HEK293 (cell line): ENCODE results near the gene PDZRN3.

ENCODE experiments used
- CTCF ChIA-PET: fragments of 350-600 bp; formaldehyde crosslinking; extraction: SDS; loops from one replicate; lab custom pipeline; 2021; ENCODE audit warnings: antibody characterized with exemption; lab: Yijun Ruan, JAX
- POLR2A ChIA-PET: fragments of 300-600 bp; formaldehyde crosslinking; extraction: SDS; loops from one replicate; lab custom pipeline; 2020; ENCODE audit warnings: antibody characterized with exemption, inconsistent platforms; lab: Yijun Ruan, JAX
- H3K27ac ChIP-seq: fragments of 200-500 bp; sonication (Bioruptor generic); 2 replicates; pipeline ENCODE4 v1.5.1; 2014; ENCODE audit warnings: low read depth, low read length, control low read depth, inconsistent platforms; ENCODE audit errors: extremely low read depth
- H3K36me3 ChIP-seq, 2 experiments: fragments of 200-500 bp in 1 of 2; sonication (Bioruptor generic) in 1 of 2; 1 replicate in 1 of 2; 2 replicates in 1 of 2; pipeline ENCODE4 v1.5.1; 2014 to 2017; ENCODE audit warnings: inconsistent platforms in 2 of 2, low read length in 2 of 2; ENCODE audit not compliant: control insufficient read depth in 2 of 2, insufficient read depth in 1 of 2
- H3K4me1 ChIP-seq: fragments of 200-500 bp; sonication (Bioruptor generic); 2 replicates; pipeline ENCODE4 v1.5.1; 2014; ENCODE audit warnings: mild to moderate bottlenecking, low read length, inconsistent platforms; ENCODE audit not compliant: control insufficient read depth, insufficient read depth
- H3K4me3 ChIP-seq: 2 replicates; pipeline ENCODE4 v1.5.1; 2011; ENCODE audit warnings: low read depth, mild to moderate bottlenecking, control low read depth, low read length, moderate library complexity
- H3K9me3 ChIP-seq: fragments of 200-500 bp; sonication (Bioruptor generic); 2 replicates; pipeline ENCODE4 v1.5.1; 2014; ENCODE audit warnings: low read depth, low read length, inconsistent platforms; ENCODE audit not compliant: control insufficient read depth, insufficient read depth
- GFI1B ChIP-seq: fragments of 450-650 bp; formaldehyde crosslinking; IDR thresholded peaks from 2 replicates; pipeline ENCODE4 v1.5.1; 2016; ENCODE audit warnings: missing biosample characterization, missing genetic modification characterization
- GLI4 ChIP-seq: fragments of 450-650 bp; formaldehyde crosslinking; IDR thresholded peaks from 2 replicates; pipeline ENCODE4 v1.5.1; 2016; ENCODE audit warnings: missing biosample characterization, missing genetic modification characterization
- GLIS2 ChIP-seq: fragments of 450-650 bp; formaldehyde crosslinking; IDR thresholded peaks from 2 replicates; pipeline ENCODE4 v1.5.1; 2016; ENCODE audit warnings: missing biosample characterization, missing genetic modification characterization
- KLF16 ChIP-seq: fragments of 450-650 bp; formaldehyde crosslinking; IDR thresholded peaks from 2 replicates; pipeline ENCODE4 v1.5.1; 2017; ENCODE audit warnings: missing biosample characterization, missing genetic modification characterization
- KLF8 ChIP-seq: fragments of 450-650 bp; formaldehyde crosslinking; IDR thresholded peaks from 2 replicates; pipeline ENCODE4 v1.5.1; 2016; ENCODE audit warnings: missing biosample characterization, missing genetic modification characterization
- PRDM10 ChIP-seq: fragments of 450-650 bp; formaldehyde crosslinking; IDR thresholded peaks from 2 replicates; pipeline ENCODE4 v1.5.1; 2016; ENCODE audit warnings: missing biosample characterization, missing genetic modification characterization
- PRDM2 ChIP-seq: fragments of 450-650 bp; formaldehyde crosslinking; IDR thresholded peaks from 2 replicates; pipeline ENCODE4 v1.5.1; 2016; ENCODE audit warnings: missing biosample characterization, missing genetic modification characterization, borderline replicate concordance
- YY1 ChIP-seq: fragments of 450-650 bp; formaldehyde crosslinking; IDR thresholded peaks from 2 replicates; pipeline ENCODE4 v1.5.1; 2018; ENCODE audit warnings: missing biosample characterization, missing genetic modification characterization
- ZNF121 ChIP-seq: fragments of 450-650 bp; formaldehyde crosslinking; IDR thresholded peaks from 2 replicates; pipeline ENCODE4 v1.5.1; 2016; ENCODE audit warnings: missing biosample characterization, missing genetic modification characterization
- ZNF16 ChIP-seq: fragments of 450-650 bp; formaldehyde crosslinking; IDR thresholded peaks from 2 replicates; pipeline ENCODE4 v1.5.1; 2016; ENCODE audit warnings: low read depth, missing biosample characterization, missing genetic modification characterization
- ZNF221 ChIP-seq: fragments of 450-650 bp; formaldehyde crosslinking; IDR thresholded peaks from 2 replicates; pipeline ENCODE4 v1.5.1; 2017; ENCODE audit warnings: missing biosample characterization, missing genetic modification characterization, borderline replicate concordance
- ZNF292 ChIP-seq: fragments of 450-650 bp; formaldehyde crosslinking; IDR thresholded peaks from 2 replicates; pipeline ENCODE4 v1.5.1; 2016; ENCODE audit warnings: low read depth, missing biosample characterization, missing genetic modification characterization, borderline replicate concordance
- ZNF335 ChIP-seq: fragments of 450-650 bp; formaldehyde crosslinking; conservative IDR thresholded peaks from 2 replicates; pipeline ENCODE4 v1.5.1; 2016; ENCODE audit warnings: missing biosample characterization, missing genetic modification characterization
- ZNF341 ChIP-seq: fragments of 450-650 bp; formaldehyde crosslinking; IDR thresholded peaks from 2 replicates; pipeline ENCODE4; 2016; ENCODE audit warnings: low read depth, missing biosample characterization, missing genetic modification characterization
- ZNF350 ChIP-seq: fragments of 450-650 bp; formaldehyde crosslinking; IDR thresholded peaks from 2 replicates; pipeline ENCODE4 v1.5.0; 2017; ENCODE audit warnings: missing biosample characterization, mild to moderate bottlenecking, missing genetic modification characterization
- ZNF513 ChIP-seq: fragments of 450-650 bp; IDR thresholded peaks from 2 replicates; pipeline ENCODE4 v1.5.1; 2018; ENCODE audit warnings: missing biosample characterization, missing genetic modification characterization
- ZNF549 ChIP-seq: fragments of 450-650 bp; IDR thresholded peaks from 2 replicates; pipeline ENCODE4 v1.5.1; 2018; ENCODE audit warnings: missing biosample characterization, missing genetic modification characterization, mild to moderate bottlenecking, inconsistent platforms, moderate library complexity
- ZNF571 ChIP-seq: fragments of 450-650 bp; formaldehyde crosslinking; IDR thresholded peaks from 2 replicates; pipeline ENCODE4 v1.5.0; 2017; ENCODE audit warnings: missing biosample characterization, missing genetic modification characterization
- ZNF585B ChIP-seq: fragments of 450-650 bp; formaldehyde crosslinking; IDR thresholded peaks from 2 replicates; pipeline ENCODE4 v1.5.1; 2016; ENCODE audit warnings: missing biosample characterization, missing genetic modification characterization
- ZNF621 ChIP-seq: fragments of 450-650 bp; formaldehyde crosslinking; IDR thresholded peaks from 2 replicates; pipeline ENCODE4 v1.5.1; 2017; ENCODE audit warnings: missing biosample characterization, missing genetic modification characterization
- ZNF660 ChIP-seq: fragments of 450-650 bp; IDR thresholded peaks from 2 replicates; pipeline ENCODE4 v1.5.1; 2018; ENCODE audit warnings: missing biosample characterization, mild to moderate bottlenecking, missing genetic modification characterization
- ZNF747 ChIP-seq: fragments of 450-650 bp; formaldehyde crosslinking; IDR thresholded peaks from 2 replicates; pipeline ENCODE4 v1.5.1; 2016; ENCODE audit warnings: missing biosample characterization, missing genetic modification characterization
- ZNF785 ChIP-seq: fragments of 450-650 bp; formaldehyde crosslinking; IDR thresholded peaks from 2 replicates; pipeline ENCODE4 v1.5.1; 2016; ENCODE audit warnings: missing biosample characterization, missing genetic modification characterization
- ZNF791 ChIP-seq: fragments of 450-650 bp; formaldehyde crosslinking; IDR thresholded peaks from 2 replicates; pipeline ENCODE4 v1.5.1; 2016; ENCODE audit warnings: missing biosample characterization, missing genetic modification characterization
- TF ChIP-seq, protein P1 (sequence below): fragments of 450-650 bp; formaldehyde crosslinking; IDR thresholded peaks from 2 replicates; pipeline ENCODE4 v1.5.1; 2016; ENCODE audit warnings: missing biosample characterization, missing genetic modification characterization

Gene PDZRN3

DNA sequence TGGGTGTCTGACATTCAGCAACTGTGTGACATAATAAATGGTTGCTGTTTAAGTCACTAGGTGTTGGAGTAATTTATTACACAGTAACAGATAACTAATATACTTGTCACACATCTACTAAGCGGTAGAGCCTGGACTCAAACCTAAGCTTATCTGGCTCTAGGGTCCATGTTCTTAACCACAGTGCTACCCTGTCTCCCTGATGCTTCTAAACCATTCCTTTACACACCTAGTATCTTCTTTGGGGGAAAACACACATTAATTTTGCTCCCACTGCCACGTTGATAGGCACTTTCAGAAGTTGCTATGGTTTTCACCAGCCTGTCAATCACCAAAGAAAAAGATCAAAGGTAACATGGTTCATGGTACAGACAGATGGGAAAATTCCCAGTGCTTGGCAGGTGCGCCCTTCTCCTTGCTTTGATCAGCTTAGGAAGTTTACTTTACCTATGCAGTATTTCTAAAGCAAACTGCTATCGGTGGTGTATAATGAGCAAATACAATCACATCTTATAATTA lies 150.8 kb downstream of the PDZRN3 start:
- H3K27ac ChIP-seq: no peak overlapping the region
- no peaks in the 10 kb centered on the region for H3K36me3 ChIP-seq
- TF ChIP-seq ZNF791 (tag by site-specific recombination) (no peak), ZNF571 (tag by site-specific recombination) (no peak), ZNF341 (no peak), PRDM2 (tag by site-specific recombination) (no peak), YY1 (no peak), ZNF221 (tag by site-specific recombination) (no peak), ZNF121 (tag by site-specific recombination) (no peak), ZNF292 (tag by site-specific recombination) (no peak), GLIS2 (tag by site-specific recombination) (no peak), ZNF585B (no peak), GLI4 (tag by site-specific recombination) (no peak), ZNF785 (tag by site-specific recombination) (no peak)
- no peaks in the 10 kb centered on the region for H3K9me3 ChIP-seq
- no peak overlapping the region for H3K4me3 ChIP-seq
- H3K4me1 ChIP-seq: no peaks in the 10 kb centered on the region
- ChIA-PET POLR2A (no interaction called here), CTCF (interaction anchor here (1.3 kb wide), 1 partner anchor 8 kb away, joined by 4 read pairs; no protein-coding TSS in a partner anchor)

DNA sequence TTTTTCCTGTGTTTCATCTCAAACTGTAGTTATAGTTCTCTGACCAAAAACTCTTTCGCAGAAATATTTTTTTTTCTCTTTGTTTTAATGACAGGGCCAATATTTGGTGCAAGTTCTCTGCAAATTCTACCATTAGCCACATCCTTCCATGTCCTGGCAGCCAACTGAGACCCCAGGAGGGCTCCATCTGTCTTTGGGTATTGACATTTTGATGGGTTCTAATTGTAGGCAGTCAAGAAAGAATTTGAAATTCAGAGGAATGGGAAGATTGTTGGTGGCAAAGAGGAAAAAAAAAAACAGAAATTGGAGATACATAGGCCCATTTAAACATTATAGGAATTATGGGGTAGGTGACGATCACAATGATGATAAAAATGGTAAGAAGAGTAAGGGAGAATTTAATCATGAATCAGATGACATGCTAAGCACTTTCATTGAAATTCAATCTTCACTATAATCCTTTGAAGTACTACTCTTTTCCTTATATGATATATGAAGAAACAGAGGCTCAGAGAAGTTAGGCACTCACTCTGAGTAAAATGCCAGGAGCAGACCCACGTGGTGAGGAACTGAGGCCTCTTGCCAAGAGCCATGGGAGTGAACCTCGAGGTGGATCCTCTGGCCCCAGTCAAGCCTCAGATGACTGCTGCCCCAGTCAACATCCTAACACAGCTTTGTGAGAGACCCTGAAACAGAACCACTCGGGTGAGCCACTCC lies 151.4 kb downstream of the PDZRN3 start:
- ChIA-PET POLR2A (no interaction called here), CTCF (no interaction called here)
- H3K36me3 ChIP-seq: no peaks in the 10 kb centered on the region
- no peak overlapping the region for H3K27ac ChIP-seq
- H3K9me3 ChIP-seq: no peaks in the 10 kb centered on the region
- no peaks in the 10 kb centered on the region for H3K4me1 ChIP-seq
- no peak overlapping the region for H3K4me3 ChIP-seq
- no peak for TF ChIP-seq ZNF660 (tag by site-specific recombination)
- no peak for TF ChIP-seq ZNF335
- no peak for TF ChIP-seq ZNF549
- no peak for TF ChIP-seq PRDM10 (tag by site-specific recombination)
- no peak for TF ChIP-seq ZNF621 (tag by site-specific recombination)
- TF ChIP-seq ZNF747 (tag by site-specific recombination): no peak
- no peak for TF ChIP-seq ZNF513
- TF ChIP-seq, protein P1, sequence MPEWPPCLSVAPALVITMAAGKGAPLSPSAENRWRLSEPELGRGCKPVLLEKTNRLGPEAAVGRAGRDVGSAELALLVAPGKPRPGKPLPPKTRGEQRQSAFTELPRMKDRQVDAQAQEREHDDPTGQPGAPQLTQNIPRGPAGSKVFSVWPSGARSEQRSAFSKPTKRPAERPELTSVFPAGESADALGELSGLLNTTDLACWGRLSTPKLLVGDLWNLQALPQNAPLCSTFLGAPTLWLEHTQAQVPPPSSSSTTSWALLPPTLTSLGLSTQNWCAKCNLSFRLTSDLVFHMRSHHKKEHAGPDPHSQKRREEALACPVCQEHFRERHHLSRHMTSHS: no peak
- no peak for TF ChIP-seq KLF16
- TF ChIP-seq KLF8 (tag by site-specific recombination): no peak
- TF ChIP-seq GFI1B (tag by site-specific recombination): no peak
- no peak for TF ChIP-seq ZNF350 (tag by site-specific recombination)
- TF ChIP-seq ZNF16 (tag by site-specific recombination): no peak
